ENCODE results near the gene FAM20B. TPM values are rescaled to one million over a fixed set of nuclear protein-coding genes. Genes with fewer than 3 reads are reported as not detected.

Gene FAM20B
- total and polyA plus RNA-seq, 4 donors = 3.1 to 39.8 (median 13.6) TPM

DNA sequence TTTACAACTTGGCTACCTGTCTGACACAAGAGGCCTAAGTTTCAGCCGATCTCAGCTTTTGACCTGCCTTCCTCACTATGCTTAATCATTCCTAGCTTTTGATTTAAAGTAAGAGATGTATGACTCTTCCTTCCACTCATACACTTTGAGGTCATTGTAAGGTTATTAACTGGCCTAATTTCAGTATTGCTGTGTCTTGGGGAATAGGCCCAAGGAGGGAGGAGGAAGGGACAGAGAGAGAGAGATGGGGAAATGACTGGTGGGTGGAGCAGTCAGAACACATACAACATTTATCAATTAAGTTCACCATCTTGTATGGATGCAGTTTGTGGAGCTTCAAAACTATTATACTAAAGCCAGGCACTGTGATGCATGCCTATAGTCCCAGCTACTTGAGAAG lies 28.3 kb upstream of the FAM20B start (continued):
- TF ChIP-seq MAX (IDR thresholded peaks at IDR 0.05) (no peak), EGR1 (IDR thresholded peaks at IDR 0.05; ENCODE audit: low read depth in 2 of 2) (no peak), YY1 (IDR thresholded peaks at IDR 0.05) (no peak), TAF1 (conservative IDR thresholded peaks at IDR 0.05) (no peak), HNF4A (conservative IDR thresholded peaks at IDR 0.05) (no peak), GABPA (IDR thresholded peaks at IDR 0.05 in 1 of 2, conservative IDR thresholded peaks at IDR 0.05 in 1 of 2) (no peak), RAD21 (IDR thresholded peaks at IDR 0.05) (no peak), JUND (IDR thresholded peaks at IDR 0.05) (no peak)

DNA sequence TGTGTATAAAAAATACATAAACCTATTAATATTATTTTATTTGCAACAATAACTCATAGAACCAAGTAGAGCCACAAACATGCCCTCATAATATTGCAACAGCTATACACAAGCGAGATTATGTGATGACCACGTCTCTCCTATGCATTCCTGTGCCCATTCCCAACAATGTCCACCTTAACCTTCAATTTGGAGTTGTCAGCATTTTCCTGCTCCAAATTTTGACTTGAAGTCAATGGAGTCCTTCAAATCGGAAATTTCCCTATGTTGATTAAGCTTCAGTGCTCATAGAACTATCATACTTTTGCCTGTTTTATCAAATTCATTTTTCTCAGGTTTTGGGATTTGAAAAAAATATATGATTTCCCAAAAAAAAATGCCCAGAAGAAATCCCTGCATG lies 27.4 kb upstream of the FAM20B start:
- H3K9ac ChIP-seq (ENCODE audit: low read depth in 1 of 2, low read length in 2 of 2) = no peak overlapping the region
- no peak for DNase-seq (ENCODE audit: low spot score)
- H3K9me3 ChIP-seq (ENCODE audit: control insufficient read depth in 4 of 4, low read length in 3 of 4) = no peaks in the 10 kb centered on the region
- H3K27ac ChIP-seq (ENCODE audit: low read depth in 1 of 2, low read length in 2 of 2) = no peak overlapping the region
- H3K4me3 ChIP-seq (ENCODE audit: low read depth in 1 of 3, low read length in 3 of 3) = no peak overlapping the region
- H3K27me3 ChIP-seq (ENCODE audit: control insufficient read depth in 4 of 4, insufficient read depth in 4 of 4, low read length in 3 of 4) = no peaks in the 10 kb centered on the region
- no peaks in the 10 kb centered on the region for H3K36me3 ChIP-seq (ENCODE audit: control insufficient read depth in 4 of 4, insufficient read depth in 3 of 4, low read depth in 1 of 4, low read length in 3 of 4)
- no peak for TF ChIP-seq TAF1 (conservative IDR thresholded peaks at IDR 0.05)
- TF ChIP-seq, protein P1, sequence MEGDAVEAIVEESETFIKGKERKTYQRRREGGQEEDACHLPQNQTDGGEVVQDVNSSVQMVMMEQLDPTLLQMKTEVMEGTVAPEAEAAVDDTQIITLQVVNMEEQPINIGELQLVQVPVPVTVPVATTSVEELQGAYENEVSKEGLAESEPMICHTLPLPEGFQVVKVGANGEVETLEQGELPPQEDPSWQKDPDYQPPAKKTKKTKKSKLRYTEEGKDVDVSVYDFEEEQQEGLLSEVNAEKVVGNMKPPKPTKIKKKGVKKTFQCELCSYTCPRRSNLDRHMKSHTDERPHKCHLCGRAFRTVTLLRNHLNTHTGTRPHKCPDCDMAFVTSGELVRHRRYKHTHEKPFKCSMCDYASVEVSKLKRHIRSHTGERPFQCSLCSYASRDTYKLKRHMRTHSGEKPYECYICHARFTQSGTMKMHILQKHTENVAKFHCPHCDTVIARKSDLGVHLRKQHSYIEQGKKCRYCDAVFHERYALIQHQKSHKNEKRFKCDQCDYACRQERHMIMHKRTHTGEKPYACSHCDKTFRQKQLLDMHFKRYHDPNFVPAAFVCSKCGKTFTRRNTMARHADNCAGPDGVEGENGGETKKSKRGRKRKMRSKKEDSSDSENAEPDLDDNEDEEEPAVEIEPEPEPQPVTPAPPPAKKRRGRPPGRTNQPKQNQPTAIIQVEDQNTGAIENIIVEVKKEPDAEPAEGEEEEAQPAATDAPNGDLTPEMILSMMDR (IDR thresholded peaks at IDR 0.05; ENCODE audit: low read depth, low read length, missing input control) = no peak
- TF ChIP-seq ATF3 (IDR thresholded peaks at IDR 0.05) = no peak
- TF ChIP-seq SP1 (IDR thresholded peaks at IDR 0.05) = no peak
- no peak for TF ChIP-seq MAX (IDR thresholded peaks at IDR 0.05)
- no peak for TF ChIP-seq RAD21 (IDR thresholded peaks at IDR 0.05)
- no peak for TF ChIP-seq GABPA (IDR thresholded peaks at IDR 0.05 in 1 of 2, conservative IDR thresholded peaks at IDR 0.05 in 1 of 2)
- TF ChIP-seq YY1 (IDR thresholded peaks at IDR 0.05) = no peak
- TF ChIP-seq REST (IDR thresholded peaks at IDR 0.05) = no peak
- no peak for TF ChIP-seq HNF4A (conservative IDR thresholded peaks at IDR 0.05)
- no peak for TF ChIP-seq JUND (IDR thresholded peaks at IDR 0.05)
- TF ChIP-seq EGR1 (IDR thresholded peaks at IDR 0.05; ENCODE audit: low read depth in 2 of 2) = no peak
- TF ChIP-seq HNF4G (IDR thresholded peaks at IDR 0.05) = no peak
- no peak for TF ChIP-seq FOXA1 (IDR thresholded peaks at IDR 0.05)
- TF ChIP-seq, protein P2, sequence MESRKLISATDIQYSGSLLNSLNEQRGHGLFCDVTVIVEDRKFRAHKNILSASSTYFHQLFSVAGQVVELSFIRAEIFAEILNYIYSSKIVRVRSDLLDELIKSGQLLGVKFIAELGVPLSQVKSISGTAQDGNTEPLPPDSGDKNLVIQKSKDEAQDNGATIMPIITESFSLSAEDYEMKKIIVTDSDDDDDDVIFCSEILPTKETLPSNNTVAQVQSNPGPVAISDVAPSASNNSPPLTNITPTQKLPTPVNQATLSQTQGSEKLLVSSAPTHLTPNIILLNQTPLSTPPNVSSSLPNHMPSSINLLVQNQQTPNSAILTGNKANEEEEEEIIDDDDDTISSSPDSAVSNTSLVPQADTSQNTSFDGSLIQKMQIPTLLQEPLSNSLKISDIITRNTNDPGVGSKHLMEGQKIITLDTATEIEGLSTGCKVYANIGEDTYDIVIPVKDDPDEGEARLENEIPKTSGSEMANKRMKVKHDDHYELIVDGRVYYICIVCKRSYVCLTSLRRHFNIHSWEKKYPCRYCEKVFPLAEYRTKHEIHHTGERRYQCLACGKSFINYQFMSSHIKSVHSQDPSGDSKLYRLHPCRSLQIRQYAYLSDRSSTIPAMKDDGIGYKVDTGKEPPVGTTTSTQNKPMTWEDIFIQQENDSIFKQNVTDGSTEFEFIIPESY (IDR thresholded peaks at IDR 0.05) = no peak
- TF ChIP-seq RXRA (IDR thresholded peaks at IDR 0.05) = no peak
- no peak for TF ChIP-seq FOXA2 (IDR thresholded peaks at IDR 0.05)
- no peak for TF ChIP-seq NR2F2 (IDR thresholded peaks at IDR 0.05)
- H3K4me1 ChIP-seq (ENCODE audit: control insufficient read depth in 4 of 4, insufficient read depth in 4 of 4, low read length in 3 of 4) = peaks cover 0 to 11% (median 3%) of the 10 kb centered on the region in 4 donors
- 92% methylated on average over 3 of the region's 3 CpGs for WGBS

All from liver (tissue), 9 donors.